ENCODE data around the gene CAGE1. TPM values are rescaled to one million over a fixed set of nuclear protein-coding genes. Genes with fewer than 3 reads are reported as not detected.

Gene CAGE1
- total and polyA plus RNA-seq, 2 experiments from 2014 or later = 0.07 TPM; not detected in 1

DNA sequence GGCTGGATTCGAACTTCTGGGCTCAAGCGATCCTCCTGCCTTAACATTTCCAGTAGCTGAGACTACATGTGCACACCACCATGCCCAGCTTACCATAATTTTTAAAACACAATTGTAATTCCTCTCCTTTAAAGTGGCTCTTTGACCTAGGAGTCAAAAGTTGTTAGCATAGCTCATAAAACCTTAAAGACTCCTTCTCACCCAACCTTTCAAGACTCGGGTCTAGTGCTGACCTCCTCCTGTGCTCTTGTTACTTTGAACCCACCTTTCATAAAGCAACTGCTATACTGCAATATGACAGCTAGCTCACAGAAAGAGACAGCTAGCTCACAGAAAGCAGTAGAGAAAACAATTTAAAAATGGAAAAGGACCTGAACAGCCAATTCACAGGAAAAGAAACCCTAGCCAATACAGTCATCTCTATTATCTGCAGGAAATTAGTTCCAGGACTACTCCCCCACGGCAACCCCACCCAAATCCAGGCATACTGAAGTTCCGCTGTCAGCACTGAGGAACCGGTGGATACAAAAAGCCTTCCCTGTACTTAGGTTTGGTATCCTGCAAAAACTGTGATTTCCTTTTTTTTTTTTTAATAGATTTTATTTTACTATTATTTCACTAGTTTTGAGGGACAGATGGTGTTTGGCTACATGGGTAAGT is 96.8 kb downstream of the CAGE1 start:
- H3K36me3 ChIP-seq (ENCODE audit: insufficient read depth) = peaks cover 47% of the 10 kb centered on the region
- H3K27ac Mint-ChIP-seq = no peak overlapping the region

More for the DNA sequence above, 96.8 kb downstream of the CAGE1 start:
- no peaks in the 10 kb centered on the region for H3F3A ChIP-seq (replicated peaks; ENCODE audit: low read depth)
- H3K9me3 Mint-ChIP-seq = no peaks in the 10 kb centered on the region
- H3K4me2 ChIP-seq = no peak overlapping the region
- no peaks in the 10 kb centered on the region for H3K9me2 ChIP-seq (ENCODE audit: insufficient read depth)
- no peak overlapping the region for H3K4me3 Mint-ChIP-seq
- H4K20me1 ChIP-seq (replicated peaks; ENCODE audit: insufficient read depth) = no peaks in the 10 kb centered on the region; the same call in 1 of the 2 replicates
- no peaks in the 10 kb centered on the region for H3K79me2 ChIP-seq (replicated peaks; ENCODE audit: insufficient read depth)
- no peaks in the 10 kb centered on the region for H3K27me3 Mint-ChIP-seq (ENCODE audit: insufficient read depth, low read depth, poor library complexity)
- TF ChIP-seq POLR2AphosphoS5 (IDR thresholded peaks at IDR 0.05; ENCODE audit: low read depth) (no peak), ZNF331 (CRISPR knock-in tag; IDR thresholded peaks at IDR 0.05; ENCODE audit: low read depth) (no peak), CREB1 (CRISPR knock-in tag; IDR thresholded peaks at IDR 0.05; ENCODE audit: low read depth) (no peak), STAT1 (IDR thresholded peaks at IDR 0.05; ENCODE audit: unreplicated experiment) (no peak), EZH2 (IDR thresholded peaks at IDR 0.05; ENCODE audit: low read depth, unreplicated experiment) (no peak), EZH2phosphoT487 (IDR thresholded peaks at IDR 0.05; ENCODE audit: unreplicated experiment) (no peak), JUNB (IDR thresholded peaks at IDR 0.05; ENCODE audit: unreplicated experiment) (no peak), NANOG (IDR thresholded peaks at IDR 0.05; ENCODE audit: borderline replicate concordance) (no peak), ZNF114 (CRISPR knock-in tag; IDR thresholded peaks at IDR 0.05) (no peak)
- TF ChIP-seq, protein P1, sequence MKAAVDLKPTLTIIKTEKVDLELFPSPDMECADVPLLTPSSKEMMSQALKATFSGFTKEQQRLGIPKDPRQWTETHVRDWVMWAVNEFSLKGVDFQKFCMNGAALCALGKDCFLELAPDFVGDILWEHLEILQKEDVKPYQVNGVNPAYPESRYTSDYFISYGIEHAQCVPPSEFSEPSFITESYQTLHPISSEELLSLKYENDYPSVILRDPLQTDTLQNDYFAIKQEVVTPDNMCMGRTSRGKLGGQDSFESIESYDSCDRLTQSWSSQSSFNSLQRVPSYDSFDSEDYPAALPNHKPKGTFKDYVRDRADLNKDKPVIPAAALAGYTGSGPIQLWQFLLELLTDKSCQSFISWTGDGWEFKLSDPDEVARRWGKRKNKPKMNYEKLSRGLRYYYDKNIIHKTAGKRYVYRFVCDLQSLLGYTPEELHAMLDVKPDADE (IDR thresholded peaks at IDR 0.05) = no peak
- TF ChIP-seq, protein P2, sequence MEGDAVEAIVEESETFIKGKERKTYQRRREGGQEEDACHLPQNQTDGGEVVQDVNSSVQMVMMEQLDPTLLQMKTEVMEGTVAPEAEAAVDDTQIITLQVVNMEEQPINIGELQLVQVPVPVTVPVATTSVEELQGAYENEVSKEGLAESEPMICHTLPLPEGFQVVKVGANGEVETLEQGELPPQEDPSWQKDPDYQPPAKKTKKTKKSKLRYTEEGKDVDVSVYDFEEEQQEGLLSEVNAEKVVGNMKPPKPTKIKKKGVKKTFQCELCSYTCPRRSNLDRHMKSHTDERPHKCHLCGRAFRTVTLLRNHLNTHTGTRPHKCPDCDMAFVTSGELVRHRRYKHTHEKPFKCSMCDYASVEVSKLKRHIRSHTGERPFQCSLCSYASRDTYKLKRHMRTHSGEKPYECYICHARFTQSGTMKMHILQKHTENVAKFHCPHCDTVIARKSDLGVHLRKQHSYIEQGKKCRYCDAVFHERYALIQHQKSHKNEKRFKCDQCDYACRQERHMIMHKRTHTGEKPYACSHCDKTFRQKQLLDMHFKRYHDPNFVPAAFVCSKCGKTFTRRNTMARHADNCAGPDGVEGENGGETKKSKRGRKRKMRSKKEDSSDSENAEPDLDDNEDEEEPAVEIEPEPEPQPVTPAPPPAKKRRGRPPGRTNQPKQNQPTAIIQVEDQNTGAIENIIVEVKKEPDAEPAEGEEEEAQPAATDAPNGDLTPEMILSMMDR (conservative IDR thresholded peaks at IDR 0.05; ENCODE audit: low read depth in 2 of 2) = no peak
- TF ChIP-seq, protein P3, sequence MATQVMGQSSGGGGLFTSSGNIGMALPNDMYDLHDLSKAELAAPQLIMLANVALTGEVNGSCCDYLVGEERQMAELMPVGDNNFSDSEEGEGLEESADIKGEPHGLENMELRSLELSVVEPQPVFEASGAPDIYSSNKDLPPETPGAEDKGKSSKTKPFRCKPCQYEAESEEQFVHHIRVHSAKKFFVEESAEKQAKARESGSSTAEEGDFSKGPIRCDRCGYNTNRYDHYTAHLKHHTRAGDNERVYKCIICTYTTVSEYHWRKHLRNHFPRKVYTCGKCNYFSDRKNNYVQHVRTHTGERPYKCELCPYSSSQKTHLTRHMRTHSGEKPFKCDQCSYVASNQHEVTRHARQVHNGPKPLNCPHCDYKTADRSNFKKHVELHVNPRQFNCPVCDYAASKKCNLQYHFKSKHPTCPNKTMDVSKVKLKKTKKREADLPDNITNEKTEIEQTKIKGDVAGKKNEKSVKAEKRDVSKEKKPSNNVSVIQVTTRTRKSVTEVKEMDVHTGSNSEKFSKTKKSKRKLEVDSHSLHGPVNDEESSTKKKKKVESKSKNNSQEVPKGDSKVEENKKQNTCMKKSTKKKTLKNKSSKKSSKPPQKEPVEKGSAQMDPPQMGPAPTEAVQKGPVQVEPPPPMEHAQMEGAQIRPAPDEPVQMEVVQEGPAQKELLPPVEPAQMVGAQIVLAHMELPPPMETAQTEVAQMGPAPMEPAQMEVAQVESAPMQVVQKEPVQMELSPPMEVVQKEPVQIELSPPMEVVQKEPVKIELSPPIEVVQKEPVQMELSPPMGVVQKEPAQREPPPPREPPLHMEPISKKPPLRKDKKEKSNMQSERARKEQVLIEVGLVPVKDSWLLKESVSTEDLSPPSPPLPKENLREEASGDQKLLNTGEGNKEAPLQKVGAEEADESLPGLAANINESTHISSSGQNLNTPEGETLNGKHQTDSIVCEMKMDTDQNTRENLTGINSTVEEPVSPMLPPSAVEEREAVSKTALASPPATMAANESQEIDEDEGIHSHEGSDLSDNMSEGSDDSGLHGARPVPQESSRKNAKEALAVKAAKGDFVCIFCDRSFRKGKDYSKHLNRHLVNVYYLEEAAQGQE (IDR thresholded peaks at IDR 0.05; ENCODE audit: unreplicated experiment) = no peak
- TF ChIP-seq, protein P4, sequence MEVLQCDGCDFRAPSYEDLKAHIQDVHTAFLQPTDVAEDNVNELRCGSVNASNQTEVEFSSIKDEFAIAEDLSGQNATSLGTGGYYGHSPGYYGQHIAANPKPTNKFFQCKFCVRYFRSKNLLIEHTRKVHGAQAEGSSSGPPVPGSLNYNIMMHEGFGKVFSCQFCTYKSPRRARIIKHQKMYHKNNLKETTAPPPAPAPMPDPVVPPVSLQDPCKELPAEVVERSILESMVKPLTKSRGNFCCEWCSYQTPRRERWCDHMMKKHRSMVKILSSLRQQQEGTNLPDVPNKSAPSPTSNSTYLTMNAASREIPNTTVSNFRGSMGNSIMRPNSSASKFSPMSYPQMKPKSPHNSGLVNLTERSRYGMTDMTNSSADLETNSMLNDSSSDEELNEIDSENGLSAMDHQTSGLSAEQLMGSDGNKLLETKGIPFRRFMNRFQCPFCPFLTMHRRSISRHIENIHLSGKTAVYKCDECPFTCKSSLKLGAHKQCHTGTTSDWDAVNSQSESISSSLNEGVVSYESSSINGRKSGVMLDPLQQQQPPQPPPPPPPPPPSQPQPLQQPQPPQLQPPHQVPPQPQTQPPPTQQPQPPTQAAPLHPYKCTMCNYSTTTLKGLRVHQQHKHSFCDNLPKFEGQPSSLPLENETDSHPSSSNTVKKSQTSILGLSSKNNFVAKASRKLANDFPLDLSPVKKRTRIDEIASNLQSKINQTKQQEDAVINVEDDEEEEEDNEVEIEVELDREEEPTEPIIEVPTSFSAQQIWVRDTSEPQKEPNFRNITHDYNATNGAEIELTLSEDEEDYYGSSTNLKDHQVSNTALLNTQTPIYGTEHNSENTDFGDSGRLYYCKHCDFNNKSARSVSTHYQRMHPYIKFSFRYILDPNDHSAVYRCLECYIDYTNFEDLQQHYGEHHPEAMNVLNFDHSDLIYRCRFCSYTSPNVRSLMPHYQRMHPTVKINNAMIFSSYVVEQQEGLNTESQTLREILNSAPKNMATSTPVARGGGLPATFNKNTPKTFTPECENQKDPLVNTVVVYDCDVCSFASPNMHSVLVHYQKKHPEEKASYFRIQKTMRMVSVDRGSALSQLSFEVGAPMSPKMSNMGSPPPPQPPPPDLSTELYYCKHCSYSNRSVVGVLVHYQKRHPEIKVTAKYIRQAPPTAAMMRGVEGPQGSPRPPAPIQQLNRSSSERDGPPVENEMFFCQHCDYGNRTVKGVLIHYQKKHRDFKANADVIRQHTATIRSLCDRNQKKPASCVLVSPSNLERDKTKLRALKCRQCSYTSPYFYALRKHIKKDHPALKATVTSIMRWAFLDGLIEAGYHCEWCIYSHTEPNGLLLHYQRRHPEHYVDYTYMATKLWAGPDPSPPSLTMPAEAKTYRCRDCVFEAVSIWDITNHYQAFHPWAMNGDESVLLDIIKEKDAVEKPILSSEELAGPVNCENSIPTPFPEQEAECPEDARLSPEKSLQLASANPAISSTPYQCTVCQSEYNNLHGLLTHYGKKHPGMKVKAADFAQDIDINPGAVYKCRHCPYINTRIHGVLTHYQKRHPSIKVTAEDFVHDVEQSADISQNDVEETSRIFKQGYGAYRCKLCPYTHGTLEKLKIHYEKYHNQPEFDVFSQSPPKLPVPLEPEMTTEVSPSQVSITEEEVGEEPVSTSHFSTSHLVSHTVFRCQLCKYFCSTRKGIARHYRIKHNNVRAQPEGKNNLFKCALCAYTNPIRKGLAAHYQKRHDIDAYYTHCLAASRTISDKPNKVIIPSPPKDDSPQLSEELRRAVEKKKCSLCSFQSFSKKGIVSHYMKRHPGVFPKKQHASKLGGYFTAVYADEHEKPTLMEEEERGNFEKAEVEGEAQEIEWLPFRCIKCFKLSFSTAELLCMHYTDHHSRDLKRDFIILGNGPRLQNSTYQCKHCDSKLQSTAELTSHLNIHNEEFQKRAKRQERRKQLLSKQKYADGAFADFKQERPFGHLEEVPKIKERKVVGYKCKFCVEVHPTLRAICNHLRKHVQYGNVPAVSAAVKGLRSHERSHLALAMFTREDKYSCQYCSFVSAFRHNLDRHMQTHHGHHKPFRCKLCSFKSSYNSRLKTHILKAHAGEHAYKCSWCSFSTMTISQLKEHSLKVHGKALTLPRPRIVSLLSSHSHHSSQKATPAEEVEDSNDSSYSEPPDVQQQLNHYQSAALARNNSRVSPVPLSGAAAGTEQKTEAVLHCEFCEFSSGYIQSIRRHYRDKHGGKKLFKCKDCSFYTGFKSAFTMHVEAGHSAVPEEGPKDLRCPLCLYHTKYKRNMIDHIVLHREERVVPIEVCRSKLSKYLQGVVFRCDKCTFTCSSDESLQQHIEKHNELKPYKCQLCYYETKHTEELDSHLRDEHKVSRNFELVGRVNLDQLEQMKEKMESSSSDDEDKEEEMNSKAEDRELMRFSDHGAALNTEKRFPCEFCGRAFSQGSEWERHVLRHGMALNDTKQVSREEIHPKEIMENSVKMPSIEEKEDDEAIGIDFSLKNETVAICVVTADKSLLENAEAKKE (CRISPR knock-in tag; IDR thresholded peaks at IDR 0.05) = no peak
- H3K4me1 Mint-ChIP-seq = no peaks in the 10 kb centered on the region
- no peaks in the 10 kb centered on the region for H3K4me1 ChIP-seq (ENCODE audit: insufficient read depth)
- peaks cover 62% of the 10 kb centered on the region for H3K36me3 Mint-ChIP-seq (ENCODE audit: low read depth)
- no peak overlapping the region for H2AFZ ChIP-seq
- no peaks in the 10 kb centered on the region for H3K27me3 ChIP-seq (ENCODE audit: insufficient read depth)
- DNase-seq (ENCODE audit: low spot score) = no peak
- no peak overlapping the region for H3K27ac ChIP-seq (ENCODE audit: low read depth)
- no peak overlapping the region for H3K4me3 ChIP-seq
- no peak for ATAC-seq
